Metanephros (tissue), 1 donor: ENCODE data around the gene ANKRD65. TPM values are rescaled to one million over a fixed set of nuclear protein-coding genes. Genes with fewer than 3 reads are reported as not detected.

Experiments
- total RNA-seq: library from RNA; depleted of rRNA; stranded (reverse); fragments of >200 nt; gene quantifications from one replicate; pipeline ENCODE4 v1.2.3, GENCODE V29; 2014

Gene ANKRD65
- 6.9 TPM for total RNA-seq

DNA sequence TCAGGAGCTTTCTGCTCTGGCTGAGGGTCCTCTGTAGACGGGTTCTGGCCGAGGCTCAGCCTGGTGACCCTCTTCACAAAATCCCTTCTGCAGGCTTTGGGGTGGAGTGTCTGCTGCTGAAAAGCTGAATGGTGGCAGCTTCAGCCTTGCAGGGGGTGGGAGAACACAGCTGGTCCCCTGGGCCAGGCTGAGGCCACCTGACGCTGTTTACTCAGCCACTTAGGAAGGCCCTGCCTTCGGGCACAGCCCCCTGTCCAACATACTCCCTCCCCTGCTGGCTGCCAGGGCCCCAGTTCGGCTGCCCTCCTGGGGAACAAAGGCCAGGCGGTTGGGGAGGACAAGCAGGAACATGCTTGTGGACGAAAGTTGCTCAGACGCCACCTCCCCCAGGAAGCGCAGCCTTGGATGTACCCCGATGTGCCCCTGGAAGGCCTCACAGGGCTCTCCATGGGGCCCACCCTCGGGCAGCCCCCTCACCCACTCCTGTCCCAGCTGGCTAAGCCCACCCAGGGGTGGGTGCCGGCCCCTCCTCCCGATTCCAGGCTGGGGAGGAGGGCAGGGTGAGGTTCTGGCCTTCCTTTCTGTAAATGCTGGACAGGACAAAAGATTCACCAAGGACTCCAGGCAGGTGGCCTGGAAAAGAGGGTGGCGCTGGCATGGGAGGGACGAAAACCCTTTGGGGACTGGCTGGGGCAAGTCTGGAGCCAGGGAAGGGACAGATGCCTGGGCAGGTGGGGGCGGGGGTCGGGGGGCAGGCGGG, at the start of gene ANKRD65:
TSS of gene ANKRD65 (minus strand) at position 130 of the 760 bp plus-strand sequence. CDS start 271 bp downstream, outside the sequence.

DNA sequence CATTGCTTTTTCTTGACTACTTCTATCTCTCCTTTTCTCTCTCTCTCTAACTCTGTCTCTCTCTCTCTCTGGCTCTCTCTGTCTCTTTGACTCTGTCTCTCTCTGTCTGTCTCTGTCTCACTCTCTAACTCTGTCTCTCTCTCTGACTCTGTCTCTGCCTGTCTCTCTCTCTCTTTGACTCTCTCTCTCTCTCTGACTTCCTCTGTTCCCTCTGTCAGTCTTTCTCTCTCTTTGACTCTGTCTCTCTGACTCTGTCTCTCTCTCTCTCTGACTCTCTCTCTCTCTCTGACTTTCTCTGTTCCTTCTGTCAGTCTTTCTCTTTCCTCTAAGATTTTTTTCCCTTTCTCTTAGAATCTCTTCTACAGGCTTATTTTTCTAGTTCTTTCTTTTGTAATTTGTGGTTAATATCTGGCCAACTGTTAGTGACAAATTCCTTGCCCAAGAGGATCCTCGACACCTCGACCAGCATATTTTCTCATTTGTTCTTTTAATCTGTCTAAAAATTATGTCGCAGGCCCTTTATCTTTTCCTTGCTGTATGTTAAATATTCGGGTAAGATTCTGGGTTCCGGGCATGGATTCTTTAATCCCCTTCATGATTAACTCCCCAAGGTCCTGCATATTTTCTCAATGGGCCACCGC, 28.1 kb upstream of the ANKRD65 start, which contains the start of gene ATAD3C:
TSS of gene ATAD3C (plus strand) at position 591 of the 641 bp plus-strand sequence. CDS start 995 bp downstream, outside the sequence.

DNA sequence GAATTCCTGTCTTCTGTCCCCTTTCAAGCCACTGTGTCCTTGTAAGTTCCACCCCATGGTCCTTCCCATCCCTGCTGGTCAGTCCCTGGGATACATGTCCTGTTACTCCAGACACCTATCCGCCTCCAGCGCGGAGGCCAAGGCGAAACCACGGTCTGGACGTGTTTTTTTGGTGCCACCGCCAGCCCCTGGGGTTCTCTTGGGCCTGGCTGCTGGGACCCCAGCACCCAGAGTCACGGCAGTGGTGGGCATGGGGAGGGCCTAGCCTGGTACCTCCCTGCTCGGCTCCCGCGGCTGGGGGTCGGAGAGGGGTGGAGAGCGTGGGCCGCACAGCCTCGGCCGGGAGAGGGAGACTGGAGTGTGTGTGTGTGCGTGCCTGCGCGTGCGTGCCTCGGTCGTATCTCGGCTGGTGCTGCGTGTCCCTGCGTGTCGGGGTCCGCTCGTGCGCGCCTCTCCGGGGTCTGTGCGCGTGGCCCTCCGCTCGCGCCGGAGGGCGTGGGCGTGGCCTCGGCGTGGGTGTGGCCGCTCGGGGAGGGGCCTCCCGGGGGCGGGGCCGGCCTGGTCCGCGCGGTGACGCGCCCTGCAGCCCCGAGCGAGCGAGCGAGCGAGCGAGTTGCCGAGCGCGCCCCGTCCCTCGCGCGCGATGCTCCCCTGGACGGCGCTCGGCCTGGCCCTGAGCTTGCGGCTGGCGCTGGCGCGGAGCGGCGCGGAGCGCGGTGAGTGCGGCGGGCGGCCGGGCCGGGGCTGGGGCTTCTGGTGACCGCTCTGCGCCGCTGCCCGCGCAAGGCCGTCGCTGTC, 14.2 kb upstream of the ANKRD65 start, which contains the start of gene VWA1:
TSS of gene VWA1 (plus strand) at position 585 of the 798 bp plus-strand sequence. CDS start at position 644, 59 bp downstream.

DNA sequence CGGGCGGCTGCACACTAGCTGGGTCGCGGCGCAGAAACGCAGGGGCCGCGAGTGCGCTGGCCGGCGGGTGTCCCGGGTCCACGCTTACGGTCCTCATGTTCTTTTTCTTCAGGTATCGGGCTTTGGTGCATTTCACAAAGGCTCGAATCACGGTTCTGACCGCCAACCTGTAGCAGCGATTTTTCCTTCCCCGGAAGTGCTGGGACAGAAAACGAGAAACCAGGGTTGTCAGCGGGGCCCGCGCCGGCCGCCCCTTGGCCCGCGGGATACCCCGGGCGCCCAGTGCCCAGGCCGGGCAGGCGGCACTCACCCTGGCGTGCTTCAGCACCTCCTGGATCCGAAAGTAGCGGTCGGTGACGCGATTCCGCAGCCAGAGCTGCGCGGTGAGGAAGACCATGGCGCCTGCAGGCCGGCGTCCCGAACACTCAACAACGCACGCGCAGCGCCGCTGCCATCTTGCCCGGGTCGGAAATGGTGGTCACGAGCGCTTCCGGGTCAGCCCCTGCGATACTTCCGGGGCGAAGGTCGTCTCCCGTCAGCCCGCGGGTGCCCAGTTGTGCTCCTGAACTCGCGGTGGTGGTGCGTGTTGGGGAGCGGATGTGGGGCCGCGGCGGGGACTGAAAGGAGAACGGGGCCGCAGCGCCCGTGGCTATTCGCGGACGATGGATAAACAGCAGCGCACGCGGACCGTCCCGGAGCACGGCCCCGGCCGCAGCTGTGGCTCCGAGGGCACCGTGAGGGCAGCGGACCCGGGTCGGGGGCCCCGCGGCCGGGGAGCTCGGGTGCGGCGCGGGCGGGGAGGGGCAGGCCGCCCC, 14.0 kb downstream of the ANKRD65 start, which contains the start of gene MRPL20:
TSS of gene MRPL20 (minus strand) at position 473 of the 815 bp plus-strand sequence. CDS start at position 397, 76 bp downstream.

DNA sequence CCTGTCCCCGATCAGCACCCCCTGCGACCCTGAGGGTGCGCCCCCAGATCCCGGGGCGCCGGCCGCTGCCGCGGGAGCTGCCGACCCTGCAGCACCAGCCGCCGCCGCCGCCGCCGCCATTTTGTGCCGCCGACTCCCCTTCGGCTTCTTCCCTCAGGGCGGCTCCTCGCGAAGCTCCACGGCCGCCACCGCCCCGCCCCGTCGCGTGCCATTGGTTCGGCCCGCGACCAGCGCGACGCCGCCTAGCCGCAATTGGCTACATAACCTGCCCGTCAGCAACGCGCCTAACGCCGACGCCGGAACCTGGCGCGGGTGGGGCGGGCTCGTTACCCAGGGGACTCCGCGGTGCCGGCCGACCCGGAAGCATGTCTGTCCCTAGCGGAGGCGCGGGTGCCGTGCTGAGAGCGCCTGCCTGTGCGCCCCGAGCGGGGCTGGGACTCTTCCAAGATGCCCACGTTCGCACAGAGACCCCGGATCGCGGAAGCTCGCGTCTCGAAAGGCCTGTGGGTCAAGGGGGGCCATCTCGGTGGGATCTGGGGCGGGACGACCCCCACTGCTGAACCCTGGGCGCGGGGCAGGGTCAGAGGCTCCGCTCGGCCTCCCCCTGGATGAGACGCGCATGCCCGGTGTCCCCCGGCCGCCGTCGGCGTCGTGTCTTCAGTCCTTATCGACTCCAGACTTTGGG, 21.7 kb downstream of the ANKRD65 start, which contains the start of gene CCNL2:
TSS of gene CCNL2 (minus strand) at position 149 of the 685 bp plus-strand sequence. CDS start at position 120, 29 bp downstream.

DNA sequence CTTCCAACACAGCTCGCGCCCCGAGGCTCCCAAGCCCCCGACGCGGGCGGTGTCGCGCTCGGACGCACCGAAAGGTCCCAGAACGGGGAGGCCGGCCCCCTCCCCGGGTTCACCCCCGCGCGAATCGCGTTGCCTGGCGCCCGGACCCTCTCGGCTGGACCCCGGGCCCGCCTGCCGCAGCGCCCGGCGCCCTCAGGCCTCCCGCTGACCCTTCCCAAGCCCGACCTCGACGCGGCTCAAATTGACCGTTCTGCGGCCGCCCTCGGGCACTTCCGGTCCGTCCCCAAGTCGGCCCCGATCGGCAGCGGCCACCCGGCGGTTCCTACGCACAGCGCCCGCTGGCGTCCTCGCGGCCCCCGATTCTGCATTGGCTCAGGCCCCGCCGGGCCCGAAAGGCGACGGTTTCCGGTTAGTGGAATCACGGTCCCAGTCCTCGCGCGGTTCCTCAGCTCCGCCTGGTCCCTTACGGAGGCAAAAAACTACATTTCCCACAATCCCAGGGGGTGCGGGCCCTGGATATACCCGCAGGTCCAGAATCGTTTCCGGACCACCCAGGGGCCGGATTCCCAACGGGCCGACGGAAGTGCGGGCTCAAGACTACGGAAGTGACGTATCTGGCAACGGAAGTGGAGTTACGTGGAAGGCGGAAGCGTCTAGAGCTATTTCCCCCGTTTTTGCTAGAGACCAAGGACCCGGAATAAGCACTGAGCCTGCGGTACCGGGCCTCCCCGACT, 46.0 kb downstream of the ANKRD65 start, which contains the start of gene AURKAIP1:
TSS of gene AURKAIP1 (minus strand) at position 279 of the 734 bp plus-strand sequence. CDS start 451 bp downstream, outside the sequence.

Other genes with a start within 250 kb of the ANKRD65 start
- 0.76 TPM for gene TTLL10, start 247.4 kb downstream of the ANKRD65 start, total RNA-seq
- 1.2 TPM for gene TNFRSF18, start 214.7 kb downstream of the ANKRD65 start, total RNA-seq
- 3.3 TPM for gene TNFRSF4, start 207.1 kb downstream of the ANKRD65 start, total RNA-seq
- 94.4 TPM for gene SDF4, start 189.3 kb downstream of the ANKRD65 start, total RNA-seq
- 16.0 TPM for gene B3GALT6, start 189.0 kb downstream of the ANKRD65 start, total RNA-seq
- gene C1QTNF12, start 174.6 kb downstream of the ANKRD65 start, total RNA-seq: 5.3 TPM
- 49.3 TPM for gene UBE2J2, start 147.4 kb downstream of the ANKRD65 start, total RNA-seq
- gene SCNN1D, start 140.8 kb downstream of the ANKRD65 start, total RNA-seq: 7.1 TPM
- gene ACAP3, start 113.3 kb downstream of the ANKRD65 start, total RNA-seq: 33.9 TPM
- gene PUSL1, start 112.7 kb downstream of the ANKRD65 start, total RNA-seq: 20.3 TPM
- 106 TPM for gene INTS11, start 96.6 kb downstream of the ANKRD65 start, total RNA-seq
- gene CPTP, start 96.5 kb downstream of the ANKRD65 start, total RNA-seq: 15.9 TPM
- gene TAS1R3, start 90.0 kb downstream of the ANKRD65 start, total RNA-seq: 1.1 TPM
- 51.4 TPM for gene DVL1, start 71.9 kb downstream of the ANKRD65 start, total RNA-seq
- 142 TPM for gene MXRA8, start 62.7 kb downstream of the ANKRD65 start, total RNA-seq
- gene AURKAIP1, start 46.1 kb downstream of the ANKRD65 start, total RNA-seq: 74.3 TPM
- gene CCNL2, start 21.9 kb downstream of the ANKRD65 start, total RNA-seq: 245 TPM
- 80.8 TPM for gene MRPL20, start 14.0 kb downstream of the ANKRD65 start, total RNA-seq
- 54.3 TPM for gene VWA1, start 14.4 kb upstream of the ANKRD65 start, total RNA-seq
- gene ATAD3C, start 28.4 kb upstream of the ANKRD65 start, total RNA-seq: 5.8 TPM
- gene ATAD3B, start 50.5 kb upstream of the ANKRD65 start, total RNA-seq: 16.4 TPM
- gene ATAD3A, start 90.9 kb upstream of the ANKRD65 start, total RNA-seq: 22.3 TPM
- 6.3 TPM for gene TMEM240, start 119.3 kb upstream of the ANKRD65 start, total RNA-seq
- gene SSU72, start 153.6 kb upstream of the ANKRD65 start, total RNA-seq: 60.6 TPM
- gene FNDC10, start 178.9 kb upstream of the ANKRD65 start, total RNA-seq: 1.3 TPM
- gene MIB2, start 194.2 kb upstream of the ANKRD65 start, total RNA-seq: 68.0 TPM
- gene MMP23B, start 210.9 kb upstream of the ANKRD65 start, total RNA-seq: 48.1 TPM
- 12.4 TPM for gene CDK11B, start 237.7 kb upstream of the ANKRD65 start, total RNA-seq